Measurements from ENCODE around the gene CAMK2B.
A peak's percentile ranks its signal among the peaks of the same experiment; 100 is the strongest.

The CAMK2B gene

DNA sequence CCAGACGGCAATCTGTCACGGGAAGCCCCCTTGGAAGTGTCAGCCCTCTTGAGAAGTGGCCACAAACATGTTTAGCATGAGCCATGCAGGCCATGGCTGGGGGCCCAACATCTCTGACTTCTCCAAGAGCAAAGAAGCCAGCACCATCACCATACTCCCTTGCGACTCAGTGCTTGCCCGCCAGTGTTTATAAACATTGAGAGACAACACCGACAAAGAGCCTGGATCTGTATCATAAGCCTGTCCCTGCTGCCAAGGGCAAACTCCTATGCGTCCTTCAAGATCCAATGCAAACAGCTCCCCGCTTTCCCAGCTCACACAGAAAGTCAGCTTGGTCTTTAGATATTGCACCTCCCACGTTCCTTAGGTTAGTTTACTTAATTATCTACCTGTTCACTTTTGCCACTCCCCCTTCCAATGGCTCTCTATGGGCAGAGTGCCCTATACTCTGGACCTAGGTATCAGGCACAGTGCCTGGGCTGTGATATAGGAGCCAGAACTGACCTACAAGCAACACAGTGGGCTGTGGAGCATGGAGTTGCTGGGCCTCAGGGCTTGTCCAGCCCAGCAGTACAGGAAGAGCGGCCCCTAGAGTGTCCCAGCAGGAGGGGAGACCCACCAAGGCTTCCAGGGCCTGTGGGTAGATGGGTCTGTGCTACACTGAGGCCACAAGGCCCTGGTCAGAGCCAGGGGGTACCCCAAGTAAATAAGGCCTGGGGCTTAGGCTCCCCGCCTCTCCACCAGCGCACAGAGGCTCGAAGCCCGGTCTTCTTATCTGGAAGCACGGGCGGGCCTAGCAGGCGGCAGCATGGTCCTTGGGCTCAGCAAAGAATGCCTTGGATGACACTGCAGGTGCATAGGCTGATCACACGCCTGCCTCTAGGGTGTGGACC is 37.7 kb downstream of the CAMK2B start:
- DNase-seq: no peak

DNA sequence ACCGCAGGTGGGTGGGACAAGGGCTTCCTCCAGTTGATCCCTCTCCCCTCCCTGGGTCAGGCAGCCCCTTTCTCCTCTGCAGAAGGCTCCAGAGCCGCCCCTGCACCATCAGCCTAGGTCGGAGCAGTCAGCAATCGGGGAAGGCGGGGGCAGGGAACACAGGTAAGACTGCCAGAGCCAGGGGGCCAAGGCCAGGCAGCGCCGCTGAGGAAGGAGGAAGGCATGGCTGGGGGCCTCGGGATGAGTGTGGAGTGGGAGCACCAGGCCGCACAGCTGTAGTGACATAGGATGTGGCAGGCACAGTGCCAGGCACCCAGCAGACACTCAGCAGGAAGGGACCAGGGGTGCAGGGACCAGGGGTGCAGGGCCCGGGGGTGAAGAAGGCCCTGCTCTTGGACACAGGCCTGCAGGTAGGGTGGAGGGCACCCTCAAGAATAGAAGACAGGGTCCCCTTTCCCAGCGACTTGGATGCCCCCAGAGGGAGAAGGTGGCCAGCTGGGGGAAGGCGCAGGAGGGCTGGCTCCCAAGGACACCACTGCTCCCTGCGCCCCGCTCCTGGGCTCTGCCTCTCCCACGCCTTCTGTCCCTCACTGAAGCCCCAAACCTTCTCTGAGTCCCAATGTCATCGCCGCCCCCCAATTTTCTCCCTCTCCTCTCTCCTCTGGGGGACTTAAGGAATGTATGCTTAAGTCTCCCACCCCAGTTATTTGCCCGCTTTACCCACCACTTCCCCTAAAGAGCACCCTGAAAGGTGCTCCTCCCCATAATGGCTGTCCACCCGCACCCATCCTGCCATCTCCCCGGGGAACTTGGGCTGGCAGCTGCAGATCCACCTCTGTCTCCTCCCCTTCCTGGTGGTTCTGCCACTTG is 38.5 kb downstream of the CAMK2B start:
- DNase-seq: no peak

GRCh38 chr7:44286182-44286617 is 39.2 kb downstream of the CAMK2B start:
- no peak for DNase-seq

GRCh38 chr7:44285561-44285960 is 39.8 kb downstream of the CAMK2B start:
- no peak for DNase-seq

GRCh38 chr7:44284881-44285541 is 40.4 kb downstream of the CAMK2B start:
- DNase-seq: no peak

GRCh38 chr7:44284216-44284615 is 41.2 kb downstream of the CAMK2B start:
- peak in 7 of 58 donors; percentile 24 to 49 (median 39) for DNase-seq

DNA sequence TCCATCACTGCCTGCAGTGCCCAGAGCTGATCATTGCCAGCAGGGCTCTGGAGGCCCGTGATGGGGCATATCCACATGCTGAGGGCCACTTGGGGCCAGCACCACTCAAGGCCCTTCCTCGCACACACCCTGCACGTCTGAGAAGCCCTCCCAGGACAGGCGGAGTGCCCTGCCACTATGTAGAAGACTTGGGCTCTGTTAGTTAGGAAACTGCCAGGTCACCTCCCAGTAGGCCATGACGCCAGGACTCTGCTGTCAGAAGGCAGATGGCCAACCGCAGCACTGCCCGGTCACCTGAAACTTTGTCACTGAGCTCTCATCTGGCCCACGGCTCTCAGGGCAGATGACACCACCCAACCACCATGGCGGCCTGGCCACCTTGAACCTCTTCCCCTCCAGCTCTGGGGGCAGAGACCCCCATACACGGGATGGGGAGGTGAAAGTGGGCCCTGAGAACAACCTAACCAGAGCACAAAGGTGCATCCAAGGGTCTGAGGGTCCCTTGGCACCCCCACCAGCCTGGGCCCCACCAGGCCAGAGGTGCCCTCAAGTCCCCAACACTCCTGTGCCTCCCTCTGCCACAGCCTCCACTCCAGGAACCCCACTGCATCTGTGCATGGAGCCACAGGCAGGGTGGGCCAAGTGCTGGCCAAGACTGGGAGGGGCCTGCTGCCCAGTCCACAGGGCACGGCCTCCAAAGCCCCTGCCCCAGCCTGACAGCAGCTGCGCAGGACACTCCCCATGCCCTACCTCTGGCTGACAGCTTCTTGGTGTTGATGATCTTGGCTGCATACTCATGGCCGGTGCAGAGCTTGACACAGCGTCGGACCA is 41.8 kb downstream of the CAMK2B start:
- no peak for DNase-seq

- no peak for DNase-seq
Measured at GRCh38 chr7:44282601-44283171, 42.7 kb downstream of the CAMK2B start.

- no peak for DNase-seq
Measured at GRCh38 chr7:44281811-44282600, 43.4 kb downstream of the CAMK2B start.

- DNase-seq: no peak
Measured at GRCh38 chr7:44280993-44281721, 44.2 kb downstream of the CAMK2B start.

DNA sequence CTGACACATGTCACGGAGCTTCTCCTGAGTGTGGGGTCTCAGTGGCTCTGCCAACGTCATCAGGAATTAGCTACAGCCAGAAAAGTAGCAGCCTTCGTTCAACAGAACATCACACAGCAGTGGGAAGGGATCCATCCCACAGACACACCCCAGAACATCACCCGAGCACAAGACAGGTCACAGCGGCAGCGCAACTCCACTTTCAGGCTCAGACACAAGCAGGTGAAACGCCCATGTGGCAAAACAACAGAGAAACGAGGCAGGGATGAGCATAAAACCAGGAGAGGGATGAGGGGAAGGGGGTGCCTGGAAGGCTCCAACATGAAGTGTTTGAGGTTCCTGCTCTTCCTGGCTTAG is 44.8 kb downstream of the CAMK2B start:
- DNase-seq: no peak

DNA sequence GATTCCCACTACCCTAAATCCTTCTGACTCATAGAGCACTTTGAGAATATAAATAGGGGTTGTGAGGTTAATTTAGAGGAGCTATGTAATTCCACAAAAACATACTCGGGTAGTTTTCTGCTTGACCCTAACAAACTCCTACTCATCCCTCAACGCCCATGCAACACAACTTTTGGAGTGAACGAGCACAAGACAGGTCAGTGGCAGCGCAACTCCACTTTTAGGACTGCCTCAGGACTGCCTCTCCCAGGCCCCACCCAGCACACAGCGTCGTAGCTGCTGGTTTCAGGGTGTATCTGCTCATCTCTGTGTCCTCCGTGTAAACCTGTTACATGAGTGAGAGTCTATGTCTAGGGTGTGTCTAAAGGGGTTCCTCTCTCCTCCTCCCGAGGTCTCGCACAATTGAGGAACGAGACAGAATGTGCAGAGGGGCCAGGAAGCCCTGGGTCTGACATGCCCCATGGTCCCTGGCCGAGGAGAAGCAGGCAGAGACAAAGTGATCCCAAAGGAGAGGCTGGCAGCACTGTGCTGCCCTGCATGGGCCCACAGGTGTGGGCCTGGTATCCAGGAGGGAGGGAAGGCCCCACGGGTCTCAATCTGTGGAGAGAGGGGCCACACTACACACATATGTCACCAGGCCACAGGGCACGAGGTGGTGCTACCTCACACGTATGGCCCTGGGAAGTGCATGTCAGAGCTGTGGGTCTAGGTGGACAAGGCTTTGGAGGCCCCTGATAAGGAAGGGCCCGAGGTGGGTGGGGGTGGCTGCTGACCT is 45.5 kb downstream of the CAMK2B start:
- DNase-seq: no peak

GRCh38 chr7:44279286-44279685 is 46.1 kb downstream of the CAMK2B start:
- no peak for DNase-seq

GRCh38 chr7:44278451-44279161 is 46.8 kb downstream of the CAMK2B start:
- DNase-seq: no peak

GRCh38 chr7:44277851-44278250 is 47.5 kb downstream of the CAMK2B start:
- DNase-seq: no peak

GRCh38 chr7:44277391-44277790 is 48.0 kb downstream of the CAMK2B start:
- DNase-seq: no peak

- DNase-seq: no peak
Measured at GRCh38 chr7:44276571-44277221, 48.7 kb downstream of the CAMK2B start.
